ENCODE results near the gene TMEM106C. TPM values are rescaled to one million over a fixed set of nuclear protein-coding genes. Genes with fewer than 3 reads are reported as not detected.

Gene TMEM106C
- total and polyA plus RNA-seq, 9 of the 15 experiments (the other 6 are each of a cell fraction or from before 2014, with no cell fraction given): 37.6 to 183 (median 57.2) TPM

- no peaks in the 10 kb centered on the region for H3K9me1 ChIP-seq (ENCODE audit: control insufficient read depth, insufficient read depth, low read length)
- in situ Hi-C loops (cut with MboI) (no loop called here), intact Hi-C loops (cut with micrococcal nuclease) (loop anchor here (10.0 kb wide), 1 partner anchor 173 kb away; no protein-coding TSS in a partner anchor)
- H3K27me3 ChIP-seq (ENCODE audit: control insufficient read depth in 2 of 2, insufficient read depth in 2 of 2, low read length in 2 of 2): peaks cover 45 to 96% of the 10 kb centered on the region in 2 experiments
- peak; percentile 12; the same call in 2 of the 3 replicates for ATAC-seq
- H3K79me2 ChIP-seq (ENCODE audit: control insufficient read depth, insufficient read depth, low read length): no peaks in the 10 kb centered on the region
- 0 out of 2 replicates have a peak, but pooled peaks cover 6% of the 10 kb centered on the region for H4K20me1 ChIP-seq (replicated peaks; ENCODE audit: control insufficient read depth, insufficient read depth, low read length)
- no peaks in the 10 kb centered on the region; a peak in 1 of 5 replicates for H3K4me1 ChIP-seq (replicated peaks in 1 of 2; ENCODE audit: control insufficient read depth in 2 of 2, insufficient read depth in 2 of 2, low read length in 2 of 2)
- H3K9ac ChIP-seq (ENCODE audit: insufficient read depth in 1 of 2, low read depth in 2 of 2, low read length in 2 of 2): peak overlapping the region in 1 of 2 experiments; percentile 26; a peak in 2 of 4 replicates
- POLR2A ChIA-PET: interaction anchor here (0.6 to 1.4 kb wide), 4 partner anchors 10 to 562 kb away, joined by 3 to 4 read pairs (median 3); partner anchors contain the start of gene TMEM106C
- TF ChIP-seq EP300 (IDR thresholded peaks at IDR 0.05; ENCODE audit: low read length) (no peak), UBTF (IDR thresholded peaks at IDR 0.05; ENCODE audit: borderline replicate concordance in 1 of 2, low read depth in 2 of 2, low read length in 2 of 2) (no peak), SMARCA5 (IDR thresholded peaks at IDR 0.05) (no peak), SIN3B (IDR thresholded peaks at IDR 0.05; ENCODE audit: low read depth) (no peak), SNIP1 (IDR thresholded peaks at IDR 0.05; ENCODE audit: low read depth) (no peak), RHOXF2B (CRISPR knock-in tag; conservative IDR thresholded peaks at IDR 0.05) (no peak), CC2D1A (IDR thresholded peaks at IDR 0.05) (no peak), THAP12 (CRISPR knock-in tag; IDR thresholded peaks at IDR 0.05) (no peak), GMEB1 (CRISPR knock-in tag; IDR thresholded peaks at IDR 0.05) (no peak)
- no peak overlapping the region for H3K4me2 ChIP-seq (ENCODE audit: insufficient read depth, low read length)
- H3K4me3 ChIP-seq: no peak overlapping the region
- no peak for DNase-seq (ENCODE audit: extremely low read depth in 1 of 4, low spot score in 3 of 4)
- CTCF ChIA-PET (ENCODE audit: low intra/inter-chr PET ratio): interaction anchor here (0.6 to 1.6 kb wide), 2 partner anchors 198 to 805 kb away, joined by 3 to 4 read pairs; no protein-coding TSS in a partner anchor
- H2AFZ ChIP-seq (ENCODE audit: low read depth, low read length): no peak overlapping the region
- no TSS peak for BruUV-seq (replicated peaks)
- FAIRE-seq: no peak
- no peaks in the 10 kb centered on the region for H3K9me3 ChIP-seq (replicated peaks; ENCODE audit: control insufficient read depth, insufficient read depth, low read depth, low read length)
- H3K27ac ChIP-seq (ENCODE audit: extremely low read depth, low read depth, low read length): no peak overlapping the region
- no peaks in the 10 kb centered on the region for H3K36me3 ChIP-seq (ENCODE audit: control insufficient read depth, insufficient read depth, low read length)
- WGBS (ENCODE audit: insufficient coverage, low coverage, missing lambda C conversion rate): 2% methylated on average over 13 of the region's 13 CpGs
Measured at GRCh38 chr12:47991106-47992061, 28.0 kb downstream of the TMEM106C start.
